Ascending aorta (tissue), 2 donors: ENCODE data around the gene CD200R1. TPM values are rescaled to one million over a fixed set of nuclear protein-coding genes. Genes with fewer than 3 reads are reported as not detected.

ENCODE experiments used
- DNase-seq, 2 donors: peaks; one replicate each; pipeline ENCODE4 v3.0.0-alpha.2; 2019; ENCODE audit warnings: low spot score in 2 of 2
- H3K27ac ChIP-seq, 2 donors: fragments of 200-600 bp; sonication (generic); one replicate each; pipeline ENCODE4 v1.5.1; 2016 to 2017; ENCODE audit warnings: mild to moderate bottlenecking in 1 of 2
- H3K27me3 ChIP-seq: fragments of 200-600 bp; sonication (generic); one replicate; pipeline ENCODE4 v1.5.1; 2017
- H3K36me3 ChIP-seq, 2 donors: fragments of 200-600 bp; sonication (generic); one replicate each; pipeline ENCODE4 v1.5.1; 2016
- H3K4me1 ChIP-seq, 2 donors: fragments of 200-600 bp; sonication (generic); one replicate each; pipeline ENCODE4 v1.5.1; 2016 to 2017; ENCODE audit warnings: mild to moderate bottlenecking in 1 of 2
- H3K4me3 ChIP-seq, 2 donors: fragments of 200-600 bp; sonication (generic); one replicate each; pipeline ENCODE4 v1.5.1; 2016 to 2017; ENCODE audit warnings: mild to moderate bottlenecking in 1 of 2
- H3K9me3 ChIP-seq, 2 donors: fragments of 200-600 bp; sonication (generic); one replicate each; pipeline ENCODE4 v1.5.1; 2016
- intact Hi-C: fragments of 100-400 bp; cut with DNase I; formaldehyde crosslinking; loops from one replicate; pipeline ENCODE4 v1.15.1; 2023
- total RNA-seq: library from RNA; depleted of rRNA; stranded (reverse); fragments of >200 nt; gene quantifications from one replicate; pipeline ENCODE4 v1.1.0, GENCODE V29; 2016
- TF ChIP-seq, protein P1 (sequence below), 3 experiments: fragments of 200-600 bp in 2 of 3; fragments of 450-650 bp in 1 of 3; sonication (generic) in 2 of 3; IDR thresholded peaks; one replicate each; pipeline ENCODE4 v1.5.1; 2016 to 2019; ENCODE audit warnings: antibody characterized with exemption in 3 of 3, mild to moderate bottlenecking in 1 of 3, moderate library complexity in 1 of 3

Gene CD200R1
- total RNA-seq, 1 donor from 2014 or later = not detected

DNA sequence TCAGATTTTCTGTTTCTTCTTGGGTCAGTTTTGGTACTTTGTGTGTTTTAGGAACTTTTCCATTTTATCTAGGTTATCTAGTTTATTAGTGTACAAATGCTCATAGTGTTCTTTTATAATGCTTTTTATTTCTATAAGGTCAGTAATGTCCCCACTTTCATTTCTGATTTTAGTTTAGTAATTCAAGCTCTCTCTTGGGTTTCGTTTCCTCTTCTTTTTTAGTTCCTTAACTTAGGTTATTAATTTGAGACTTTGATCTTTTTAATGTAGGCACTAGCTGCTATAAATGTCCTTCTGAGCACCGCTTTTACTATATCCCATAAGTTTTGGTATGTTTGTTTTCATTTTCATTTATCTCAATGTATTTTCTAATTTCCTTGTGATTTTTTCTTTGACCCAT, 101.3 kb downstream of the CD200R1 start:
- intact Hi-C loops = loop anchor here (10.0 kb wide), 1 partner anchor 71 kb away; no protein-coding TSS in a partner anchor
- no peak for DNase-seq
- H3K4me3 ChIP-seq = no peak overlapping the region
- H3K27me3 ChIP-seq = no peaks in the 10 kb centered on the region
- H3K27ac ChIP-seq = no peak overlapping the region
- H3K9me3 ChIP-seq = peaks cover 0 to 12% of the 10 kb centered on the region in 2 donors
- no peaks in the 10 kb centered on the region for H3K4me1 ChIP-seq
- no peaks in the 10 kb centered on the region for H3K36me3 ChIP-seq
- TF ChIP-seq, protein P1, sequence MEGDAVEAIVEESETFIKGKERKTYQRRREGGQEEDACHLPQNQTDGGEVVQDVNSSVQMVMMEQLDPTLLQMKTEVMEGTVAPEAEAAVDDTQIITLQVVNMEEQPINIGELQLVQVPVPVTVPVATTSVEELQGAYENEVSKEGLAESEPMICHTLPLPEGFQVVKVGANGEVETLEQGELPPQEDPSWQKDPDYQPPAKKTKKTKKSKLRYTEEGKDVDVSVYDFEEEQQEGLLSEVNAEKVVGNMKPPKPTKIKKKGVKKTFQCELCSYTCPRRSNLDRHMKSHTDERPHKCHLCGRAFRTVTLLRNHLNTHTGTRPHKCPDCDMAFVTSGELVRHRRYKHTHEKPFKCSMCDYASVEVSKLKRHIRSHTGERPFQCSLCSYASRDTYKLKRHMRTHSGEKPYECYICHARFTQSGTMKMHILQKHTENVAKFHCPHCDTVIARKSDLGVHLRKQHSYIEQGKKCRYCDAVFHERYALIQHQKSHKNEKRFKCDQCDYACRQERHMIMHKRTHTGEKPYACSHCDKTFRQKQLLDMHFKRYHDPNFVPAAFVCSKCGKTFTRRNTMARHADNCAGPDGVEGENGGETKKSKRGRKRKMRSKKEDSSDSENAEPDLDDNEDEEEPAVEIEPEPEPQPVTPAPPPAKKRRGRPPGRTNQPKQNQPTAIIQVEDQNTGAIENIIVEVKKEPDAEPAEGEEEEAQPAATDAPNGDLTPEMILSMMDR (IDR thresholded peaks at IDR 0.05) = no peak

DNA sequence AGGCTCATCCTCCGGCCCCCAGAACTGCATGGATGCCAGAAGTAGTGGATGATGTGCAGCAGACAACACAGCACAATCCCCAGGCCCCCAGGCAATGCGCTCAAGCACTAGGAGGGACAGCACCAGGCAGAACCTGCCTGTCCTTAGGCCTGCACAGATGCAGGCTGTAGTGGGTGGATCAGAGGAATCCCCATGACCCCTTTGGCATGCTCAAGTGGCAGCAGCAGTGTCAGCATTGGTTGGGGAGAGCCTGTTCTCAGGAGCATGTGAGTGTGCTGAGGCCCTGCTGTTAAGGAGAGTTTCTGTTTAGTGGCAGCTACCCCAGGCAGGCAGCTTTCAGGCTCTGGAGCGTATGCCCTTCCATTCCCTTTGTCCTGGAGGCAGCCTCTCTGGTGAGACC, 103.2 kb downstream of the CD200R1 start:
- intact Hi-C loops = loop anchor here (10.0 kb wide), 1 partner anchor 73 kb away; no protein-coding TSS in a partner anchor
- no peaks in the 10 kb centered on the region for H3K36me3 ChIP-seq
- no peak for DNase-seq

More for the DNA sequence above, 103.2 kb downstream of the CD200R1 start:
- H3K27ac ChIP-seq = no peak overlapping the region
- no peak overlapping the region for H3K4me3 ChIP-seq
- peaks cover 0 to 12% of the 10 kb centered on the region in 2 donors for H3K9me3 ChIP-seq
- H3K4me1 ChIP-seq = no peaks in the 10 kb centered on the region
- no peaks in the 10 kb centered on the region for H3K27me3 ChIP-seq
- TF ChIP-seq, protein P1 (IDR thresholded peaks at IDR 0.05) = no peak

Other genes starting within 250 kb of the CD200R1 start
- not detected for gene CD200R1L, start 128.2 kb downstream of the CD200R1 start, total RNA-seq
- 1.6 TPM for gene GTPBP8, start 15.9 kb upstream of the CD200R1 start, total RNA-seq
- 31.3 TPM for gene BOC, start 236.5 kb upstream of the CD200R1 start, total RNA-seq